ENCODE results near the gene TMCC3.
A peak's percentile ranks its signal among the peaks of the same experiment; 100 is the strongest.

The TMCC3 gene

GRCh38 chr12:94615260-94616181 lies 34.8 kb downstream of the TMCC3 start (continued):
- TF ChIP-seq PRDM6 (tag by site-specific recombination; IDR thresholded peaks at IDR 0.05) (peak; percentile 69), ZNF202 (tag by site-specific recombination; IDR thresholded peaks at IDR 0.05; ENCODE audit: borderline replicate concordance) (no peak), OSR2 (tag by site-specific recombination; IDR thresholded peaks at IDR 0.05) (peak; percentile 68), ZNF600 (tag by site-specific recombination; IDR thresholded peaks at IDR 0.05) (peak; percentile 81), SP7 (tag by site-specific recombination; IDR thresholded peaks at IDR 0.05) (peak; percentile 80), ZBTB8A (tag by site-specific recombination; IDR thresholded peaks at IDR 0.05) (peak; percentile 29; the same call in 1 of the 2 replicates), SCRT2 (tag by site-specific recombination; IDR thresholded peaks at IDR 0.05) (peak; percentile 20), ZEB2 (tag by site-specific recombination; IDR thresholded peaks at IDR 0.05) (peak; percentile 84), ZNF843 (tag by site-specific recombination; IDR thresholded peaks at IDR 0.05) (0 out of 2 replicates have a peak, but pooled peaks have one; percentile 45), PRDM10 (tag by site-specific recombination; IDR thresholded peaks at IDR 0.05) (0 out of 2 replicates have a peak, but pooled peaks have one; percentile 21), ZNF747 (tag by site-specific recombination; IDR thresholded peaks at IDR 0.05) (no peak), ZNF2 (tag by site-specific recombination; IDR thresholded peaks at IDR 0.05) (no peak), ZBTB17 (tag by site-specific recombination; IDR thresholded peaks at IDR 0.05) (peak; percentile 76), WT1 (tag by site-specific recombination; IDR thresholded peaks at IDR 0.05) (peak; percentile 86), BCL11A (tag by site-specific recombination; IDR thresholded peaks at IDR 0.05; ENCODE audit: low read depth) (no peak), MEIS1 (CRISPR knock-in tag; IDR thresholded peaks at IDR 0.05; ENCODE audit: borderline replicate concordance) (no peak), ZBTB26 (tag by site-specific recombination; optimal IDR thresholded peaks at IDR 0.05) (peak; percentile 10), GLIS1 (tag by site-specific recombination; IDR thresholded peaks at IDR 0.05) (peak; percentile 94), ZNF366 (tag by site-specific recombination; conservative IDR thresholded peaks at IDR 0.05) (peak; percentile 40), ZNF274 (IDR thresholded peaks at IDR 0.05; ENCODE audit: low read length) (no peak), ZNF274 (tag by site-specific recombination; IDR thresholded peaks at IDR 0.05; ENCODE audit: borderline replicate concordance) (no peak), ZNF670 (tag by site-specific recombination; IDR thresholded peaks at IDR 0.05; ENCODE audit: low read depth) (no peak), ZNF544 (tag by site-specific recombination; IDR thresholded peaks at IDR 0.05) (no peak)
